OCI-LY7 (cell line): ENCODE data around the gene FHDC1. TPM values are rescaled to one million over a fixed set of nuclear protein-coding genes. Genes with fewer than 3 reads are reported as not detected.

Source experiments
- BruUV-seq: library from RNA; stranded (reverse); fragments of 400-500 nt; replicated peaks from 2 replicates; lab custom pipeline; 2021; lab: Mats Ljungman, UMichigan
- CTCF ChIA-PET: fragments of 300-600 bp; sonication (Branson Sonifier 250); formaldehyde crosslinking; loops from one replicate; lab custom pipeline; 2022; ENCODE audit warnings: antibody characterized with exemption; ENCODE audit not compliant: unreplicated experiment; lab: Charles Lee
- POLR2A ChIA-PET: fragments of 300-600 bp; sonication (Branson Sonifier 250); formaldehyde crosslinking; loops from one replicate; lab custom pipeline; 2022; ENCODE audit warnings: antibody characterized with exemption; lab: Charles Lee
- DNase-seq: peaks from one replicate; pipeline ENCODE4 v3.0.0-alpha.2; 2015; ENCODE audit warnings: low spot score
- H2AFZ ChIP-seq: fragments of 200-600 bp; sonication (generic), shearing (Covaris generic); 2 replicates; pipeline ENCODE4 v1.6.1; 2014; ENCODE audit warnings: mild to moderate bottlenecking, antibody characterized with exemption, low read length, moderate library complexity
- H3K27ac ChIP-seq: fragments of 200-600 bp; sonication (generic); 2 replicates; pipeline ENCODE4 v1.5.1; 2014; ENCODE audit warnings: mixed run types, low read depth, mild to moderate bottlenecking, moderate library complexity, low read length, inconsistent platforms; ENCODE audit not compliant: poor library complexity, severe bottlenecking
- H3K36me3 ChIP-seq: fragments of 200-600 bp; sonication (generic); 2 replicates; pipeline ENCODE4 v1.6.1; 2014; ENCODE audit warnings: mild to moderate bottlenecking, antibody characterized with exemption, low read length, moderate library complexity, mixed read lengths; ENCODE audit not compliant: insufficient read depth
- H3K4me1 ChIP-seq: fragments of 200-600 bp; sonication (generic); 2 replicates; pipeline ENCODE4 v1.5.1; 2014; ENCODE audit warnings: mild to moderate bottlenecking, low read length; ENCODE audit not compliant: insufficient read depth, poor library complexity, severe bottlenecking
- H3K4me2 ChIP-seq: fragments of 200-600 bp; sonication (generic); 2 replicates; pipeline ENCODE4 v1.6.1; 2014; ENCODE audit warnings: mild to moderate bottlenecking, low read length
- H3K4me3 ChIP-seq: fragments of 200-600 bp; sonication (generic); 2 replicates; pipeline ENCODE4 v1.5.1; 2014; ENCODE audit warnings: mild to moderate bottlenecking, low read depth, low read length; ENCODE audit not compliant: poor library complexity, severe bottlenecking
- H3K79me2 ChIP-seq: fragments of 200-600 bp; sonication (generic); 2 replicates; pipeline ENCODE4 v1.6.1; 2016; ENCODE audit warnings: low read depth, mild to moderate bottlenecking, low read length, moderate library complexity, mixed read lengths; ENCODE audit not compliant: insufficient read depth
- H3K9me2 ChIP-seq: fragments of 200-600 bp; sonication (generic); 2 replicates; pipeline ENCODE4 v1.6.1; 2016; ENCODE audit warnings: mild to moderate bottlenecking, low read length, mixed read lengths; ENCODE audit not compliant: insufficient read depth
- H3K9me3 ChIP-seq: fragments of 200-600 bp; sonication (generic); 2 replicates; pipeline ENCODE4 v1.6.1; 2014; ENCODE audit warnings: mild to moderate bottlenecking, mixed run types, low read length, mixed read lengths
- H4K20me1 ChIP-seq: fragments of 200-600 bp; sonication (generic); 2 replicates; pipeline ENCODE4 v1.6.1; 2014; ENCODE audit warnings: mild to moderate bottlenecking, antibody characterized with exemption, low read length, moderate library complexity, mixed read lengths; ENCODE audit not compliant: insufficient read depth
- EZH2phosphoT487 ChIP-seq: fragments of 200-600 bp; sonication (generic); IDR thresholded peaks from 2 replicates; pipeline ENCODE4 v1.6.1; 2018; ENCODE audit warnings: low read depth, borderline replicate concordance, mild to moderate bottlenecking, mixed run types, antibody characterized with exemption, low read length, moderate library complexity, mixed read lengths
- intact Hi-C: fragments of 100-400 bp; cut with micrococcal nuclease; formaldehyde crosslinking; loops from one replicate; pipeline ENCODE4 v1.10.0; 2022; ENCODE audit not compliant: unreplicated experiment
- total RNA-seq, 2 experiments: library from RNA; depleted of rRNA in 1 of 2; stranded (reverse); fragments of >200 nt in 1 of 2; shearing (Covaris generic) in 1 of 2; gene quantifications; 2 replicates each; pipeline ENCODE4 v1.2.3, GENCODE V29; 2014 to 2022
- TF ChIP-seq, protein P1 (sequence below): fragments of 200-600 bp; sonication (generic); conservative IDR thresholded peaks from 2 replicates; pipeline ENCODE4 v1.5.1; 2014; ENCODE audit warnings: mild to moderate bottlenecking, antibody characterized with exemption, low read length, moderate library complexity, mixed read lengths

The FHDC1 gene
- total RNA-seq, 2 experiments from 2014 or later = 0.04 to 0.13 TPM

- no peak for DNase-seq
- Histone ChIP-seq H3K27ac (no peak overlapping the region), H3K4me3 (no peak overlapping the region), H3K4me1 (no peaks in the 10 kb centered on the region), H4K20me1 (no peaks in the 10 kb centered on the region), H3K9me3 (no peaks in the 10 kb centered on the region), H3K4me2 (no peak overlapping the region), H2AFZ (no peak overlapping the region), H3K79me2 (no peaks in the 10 kb centered on the region), H3K36me3 (no peaks in the 10 kb centered on the region), H3K9me2 (no peaks in the 10 kb centered on the region)
- POLR2A ChIA-PET = no interaction called here
- CTCF ChIA-PET = no interaction called here
- intact Hi-C loops = no loop called here
- TF ChIP-seq EZH2phosphoT487 = no peak
- TF ChIP-seq, protein P1, sequence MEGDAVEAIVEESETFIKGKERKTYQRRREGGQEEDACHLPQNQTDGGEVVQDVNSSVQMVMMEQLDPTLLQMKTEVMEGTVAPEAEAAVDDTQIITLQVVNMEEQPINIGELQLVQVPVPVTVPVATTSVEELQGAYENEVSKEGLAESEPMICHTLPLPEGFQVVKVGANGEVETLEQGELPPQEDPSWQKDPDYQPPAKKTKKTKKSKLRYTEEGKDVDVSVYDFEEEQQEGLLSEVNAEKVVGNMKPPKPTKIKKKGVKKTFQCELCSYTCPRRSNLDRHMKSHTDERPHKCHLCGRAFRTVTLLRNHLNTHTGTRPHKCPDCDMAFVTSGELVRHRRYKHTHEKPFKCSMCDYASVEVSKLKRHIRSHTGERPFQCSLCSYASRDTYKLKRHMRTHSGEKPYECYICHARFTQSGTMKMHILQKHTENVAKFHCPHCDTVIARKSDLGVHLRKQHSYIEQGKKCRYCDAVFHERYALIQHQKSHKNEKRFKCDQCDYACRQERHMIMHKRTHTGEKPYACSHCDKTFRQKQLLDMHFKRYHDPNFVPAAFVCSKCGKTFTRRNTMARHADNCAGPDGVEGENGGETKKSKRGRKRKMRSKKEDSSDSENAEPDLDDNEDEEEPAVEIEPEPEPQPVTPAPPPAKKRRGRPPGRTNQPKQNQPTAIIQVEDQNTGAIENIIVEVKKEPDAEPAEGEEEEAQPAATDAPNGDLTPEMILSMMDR = no peak
- no TSS peak for BruUV-seq
Observed at GRCh38 chr4:152946446-152946845, 10.3 kb downstream of the FHDC1 start.

GRCh38 chr4:152947311-152947710, 11.2 kb downstream of the FHDC1 start:
- H2AFZ ChIP-seq = no peak overlapping the region
- ChIA-PET CTCF (no interaction called here), POLR2A (no interaction called here)
- no peaks in the 10 kb centered on the region for H3K9me3 ChIP-seq
- no peaks in the 10 kb centered on the region for H3K36me3 ChIP-seq
- intact Hi-C loops = no loop called here
- no peaks in the 10 kb centered on the region for H4K20me1 ChIP-seq
- no peak for DNase-seq
- H3K79me2 ChIP-seq = no peaks in the 10 kb centered on the region
- H3K4me2 ChIP-seq = no peak overlapping the region
- H3K4me1 ChIP-seq = no peaks in the 10 kb centered on the region
- no peak overlapping the region for H3K27ac ChIP-seq
- no peak for TF ChIP-seq EZH2phosphoT487
- TF ChIP-seq, protein P1 = no peak
- BruUV-seq = no TSS peak
- H3K4me3 ChIP-seq = no peak overlapping the region
- H3K9me2 ChIP-seq = no peaks in the 10 kb centered on the region

- Histone ChIP-seq H3K9me3 (no peaks in the 10 kb centered on the region), H3K36me3 (no peaks in the 10 kb centered on the region), H3K4me3 (no peak overlapping the region), H3K4me2 (no peak overlapping the region), H3K9me2 (no peaks in the 10 kb centered on the region), H3K4me1 (no peaks in the 10 kb centered on the region), H2AFZ (no peak overlapping the region), H3K79me2 (no peaks in the 10 kb centered on the region), H3K27ac (no peak overlapping the region), H4K20me1 (no peaks in the 10 kb centered on the region)
- no peak for TF ChIP-seq EZH2phosphoT487
- TF ChIP-seq, protein P1 = no peak
- ChIA-PET POLR2A (interaction anchor here (1.4 kb wide), 1 partner anchor 14 kb away, joined by 3 read pairs; no protein-coding TSS in a partner anchor), CTCF (no interaction called here)
- DNase-seq = no peak
- intact Hi-C loops = no loop called here
- BruUV-seq = no TSS peak
Observed at GRCh38 chr4:152949930-152950329, 13.8 kb downstream of the FHDC1 start.
